ENCODE results near the gene RNF44.

Gene RNF44

GRCh38 chr5:176533390-176533789 lies 3.8 kb downstream of the RNF44 start:
- H3K4me3 ChIP-seq (replicated peaks; ENCODE audit: insufficient read depth, low read length) = peak overlapping the region; percentile 72
- peak; percentile 89 to 95 for DNase-seq (ENCODE audit: low read depth in 1 of 2, low spot score in 1 of 2)
- 0 out of 2 replicates have a peak, but pooled peaks have one; percentile 7 for TF ChIP-seq GABPA (IDR thresholded peaks at IDR 0.05; ENCODE audit: low read depth)
- TF ChIP-seq, protein P1, sequence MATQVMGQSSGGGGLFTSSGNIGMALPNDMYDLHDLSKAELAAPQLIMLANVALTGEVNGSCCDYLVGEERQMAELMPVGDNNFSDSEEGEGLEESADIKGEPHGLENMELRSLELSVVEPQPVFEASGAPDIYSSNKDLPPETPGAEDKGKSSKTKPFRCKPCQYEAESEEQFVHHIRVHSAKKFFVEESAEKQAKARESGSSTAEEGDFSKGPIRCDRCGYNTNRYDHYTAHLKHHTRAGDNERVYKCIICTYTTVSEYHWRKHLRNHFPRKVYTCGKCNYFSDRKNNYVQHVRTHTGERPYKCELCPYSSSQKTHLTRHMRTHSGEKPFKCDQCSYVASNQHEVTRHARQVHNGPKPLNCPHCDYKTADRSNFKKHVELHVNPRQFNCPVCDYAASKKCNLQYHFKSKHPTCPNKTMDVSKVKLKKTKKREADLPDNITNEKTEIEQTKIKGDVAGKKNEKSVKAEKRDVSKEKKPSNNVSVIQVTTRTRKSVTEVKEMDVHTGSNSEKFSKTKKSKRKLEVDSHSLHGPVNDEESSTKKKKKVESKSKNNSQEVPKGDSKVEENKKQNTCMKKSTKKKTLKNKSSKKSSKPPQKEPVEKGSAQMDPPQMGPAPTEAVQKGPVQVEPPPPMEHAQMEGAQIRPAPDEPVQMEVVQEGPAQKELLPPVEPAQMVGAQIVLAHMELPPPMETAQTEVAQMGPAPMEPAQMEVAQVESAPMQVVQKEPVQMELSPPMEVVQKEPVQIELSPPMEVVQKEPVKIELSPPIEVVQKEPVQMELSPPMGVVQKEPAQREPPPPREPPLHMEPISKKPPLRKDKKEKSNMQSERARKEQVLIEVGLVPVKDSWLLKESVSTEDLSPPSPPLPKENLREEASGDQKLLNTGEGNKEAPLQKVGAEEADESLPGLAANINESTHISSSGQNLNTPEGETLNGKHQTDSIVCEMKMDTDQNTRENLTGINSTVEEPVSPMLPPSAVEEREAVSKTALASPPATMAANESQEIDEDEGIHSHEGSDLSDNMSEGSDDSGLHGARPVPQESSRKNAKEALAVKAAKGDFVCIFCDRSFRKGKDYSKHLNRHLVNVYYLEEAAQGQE (IDR thresholded peaks at IDR 0.05; ENCODE audit: insufficient replicate concordance, low read depth) = no peak
- TF ChIP-seq POLR2AphosphoS5 (IDR thresholded peaks at IDR 0.05; ENCODE audit: low read depth) = peak; percentile 56
- peak; percentile 89 for TF ChIP-seq SPI1 (IDR thresholded peaks at IDR 0.05; ENCODE audit: borderline replicate concordance, low read depth)
- H3K27me3 ChIP-seq (ENCODE audit: insufficient read depth, poor library complexity, severe bottlenecking) = no peaks in the 10 kb centered on the region
- peak overlapping the region; percentile 99 for H3K27ac ChIP-seq (replicated peaks)

GRCh38 chr5:176532795-176533194 lies 4.4 kb downstream of the RNF44 start:
- Histone ChIP-seq H3K4me3 (replicated peaks; ENCODE audit: insufficient read depth, low read length) (peak overlapping the region; percentile 72), H3K27ac (replicated peaks) (peak overlapping the region; percentile 99), H3K27me3 (ENCODE audit: insufficient read depth, poor library complexity, severe bottlenecking) (no peaks in the 10 kb centered on the region)
- TF ChIP-seq, protein P2, sequence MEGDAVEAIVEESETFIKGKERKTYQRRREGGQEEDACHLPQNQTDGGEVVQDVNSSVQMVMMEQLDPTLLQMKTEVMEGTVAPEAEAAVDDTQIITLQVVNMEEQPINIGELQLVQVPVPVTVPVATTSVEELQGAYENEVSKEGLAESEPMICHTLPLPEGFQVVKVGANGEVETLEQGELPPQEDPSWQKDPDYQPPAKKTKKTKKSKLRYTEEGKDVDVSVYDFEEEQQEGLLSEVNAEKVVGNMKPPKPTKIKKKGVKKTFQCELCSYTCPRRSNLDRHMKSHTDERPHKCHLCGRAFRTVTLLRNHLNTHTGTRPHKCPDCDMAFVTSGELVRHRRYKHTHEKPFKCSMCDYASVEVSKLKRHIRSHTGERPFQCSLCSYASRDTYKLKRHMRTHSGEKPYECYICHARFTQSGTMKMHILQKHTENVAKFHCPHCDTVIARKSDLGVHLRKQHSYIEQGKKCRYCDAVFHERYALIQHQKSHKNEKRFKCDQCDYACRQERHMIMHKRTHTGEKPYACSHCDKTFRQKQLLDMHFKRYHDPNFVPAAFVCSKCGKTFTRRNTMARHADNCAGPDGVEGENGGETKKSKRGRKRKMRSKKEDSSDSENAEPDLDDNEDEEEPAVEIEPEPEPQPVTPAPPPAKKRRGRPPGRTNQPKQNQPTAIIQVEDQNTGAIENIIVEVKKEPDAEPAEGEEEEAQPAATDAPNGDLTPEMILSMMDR (IDR thresholded peaks at IDR 0.05; ENCODE audit: insufficient read depth, low read length) = no peak
- TF ChIP-seq POLR2AphosphoS5 (IDR thresholded peaks at IDR 0.05; ENCODE audit: low read depth) (no peak), SPI1 (IDR thresholded peaks at IDR 0.05; ENCODE audit: borderline replicate concordance, low read depth) (no peak), GABPA (IDR thresholded peaks at IDR 0.05; ENCODE audit: low read depth) (no peak)
- TF ChIP-seq, protein P1 (IDR thresholded peaks at IDR 0.05; ENCODE audit: insufficient replicate concordance, low read depth) = no peak
- no peak for DNase-seq (ENCODE audit: low read depth in 1 of 2, low spot score in 1 of 2)

DNA sequence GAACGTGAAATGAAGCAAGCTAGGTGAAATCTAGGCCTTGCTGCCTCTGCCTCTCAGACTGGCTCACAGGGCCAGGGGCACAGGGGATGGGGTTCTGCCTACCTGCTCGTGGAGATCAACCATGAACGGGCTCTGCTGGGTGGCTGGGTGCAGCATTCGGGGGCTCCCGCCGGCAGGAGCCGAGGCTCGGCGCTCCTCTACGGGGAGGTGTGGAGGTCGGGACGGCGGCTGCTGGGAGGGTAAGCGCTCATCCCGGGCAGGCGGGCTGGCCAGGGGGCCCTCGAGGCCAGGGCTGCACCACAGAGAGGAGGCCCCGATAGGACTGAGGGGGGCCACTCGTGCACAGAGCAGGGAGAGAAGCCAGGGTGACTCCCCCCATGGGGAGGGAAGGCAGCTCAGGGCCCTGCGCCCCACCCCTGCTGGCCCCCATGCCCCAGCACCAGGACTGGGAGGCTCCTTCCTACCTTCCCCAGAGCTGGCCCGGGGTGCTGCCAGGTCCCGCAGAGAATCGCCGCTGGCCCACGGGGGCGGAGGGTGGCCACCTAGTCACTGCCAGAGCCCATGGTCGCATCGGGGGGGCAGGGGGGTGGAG lies 5.2 kb downstream of the RNF44 start:
- TF ChIP-seq, protein P2 (IDR thresholded peaks at IDR 0.05; ENCODE audit: insufficient read depth, low read length) = no peak
- TF ChIP-seq POLR2AphosphoS5 (IDR thresholded peaks at IDR 0.05; ENCODE audit: low read depth) (no peak), SPI1 (IDR thresholded peaks at IDR 0.05; ENCODE audit: borderline replicate concordance, low read depth) (no peak), GABPA (IDR thresholded peaks at IDR 0.05; ENCODE audit: low read depth) (no peak)
- TF ChIP-seq, protein P1 (IDR thresholded peaks at IDR 0.05; ENCODE audit: insufficient replicate concordance, low read depth) = no peak
- Histone ChIP-seq H3K4me3 (replicated peaks; ENCODE audit: insufficient read depth, low read length) (peak overlapping the region; percentile 1; the same call in 1 of the 2 replicates), H3K27ac (replicated peaks) (peak overlapping the region; percentile 99), H3K27me3 (ENCODE audit: insufficient read depth, poor library complexity, severe bottlenecking) (no peaks in the 10 kb centered on the region)
- no peak for DNase-seq (ENCODE audit: low read depth in 1 of 2, low spot score in 1 of 2)
